ENCODE results near the gene CYP26A1. TPM values are rescaled to one million over a fixed set of nuclear protein-coding genes. Genes with fewer than 3 reads are reported as not detected.

Gene CYP26A1, protein sequence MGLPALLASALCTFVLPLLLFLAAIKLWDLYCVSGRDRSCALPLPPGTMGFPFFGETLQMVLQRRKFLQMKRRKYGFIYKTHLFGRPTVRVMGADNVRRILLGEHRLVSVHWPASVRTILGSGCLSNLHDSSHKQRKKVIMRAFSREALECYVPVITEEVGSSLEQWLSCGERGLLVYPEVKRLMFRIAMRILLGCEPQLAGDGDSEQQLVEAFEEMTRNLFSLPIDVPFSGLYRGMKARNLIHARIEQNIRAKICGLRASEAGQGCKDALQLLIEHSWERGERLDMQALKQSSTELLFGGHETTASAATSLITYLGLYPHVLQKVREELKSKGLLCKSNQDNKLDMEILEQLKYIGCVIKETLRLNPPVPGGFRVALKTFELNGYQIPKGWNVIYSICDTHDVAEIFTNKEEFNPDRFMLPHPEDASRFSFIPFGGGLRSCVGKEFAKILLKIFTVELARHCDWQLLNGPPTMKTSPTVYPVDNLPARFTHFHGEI
- 0.60 TPM in 1 of 2 replicates, not detected in the other for total RNA-seq

DNA sequence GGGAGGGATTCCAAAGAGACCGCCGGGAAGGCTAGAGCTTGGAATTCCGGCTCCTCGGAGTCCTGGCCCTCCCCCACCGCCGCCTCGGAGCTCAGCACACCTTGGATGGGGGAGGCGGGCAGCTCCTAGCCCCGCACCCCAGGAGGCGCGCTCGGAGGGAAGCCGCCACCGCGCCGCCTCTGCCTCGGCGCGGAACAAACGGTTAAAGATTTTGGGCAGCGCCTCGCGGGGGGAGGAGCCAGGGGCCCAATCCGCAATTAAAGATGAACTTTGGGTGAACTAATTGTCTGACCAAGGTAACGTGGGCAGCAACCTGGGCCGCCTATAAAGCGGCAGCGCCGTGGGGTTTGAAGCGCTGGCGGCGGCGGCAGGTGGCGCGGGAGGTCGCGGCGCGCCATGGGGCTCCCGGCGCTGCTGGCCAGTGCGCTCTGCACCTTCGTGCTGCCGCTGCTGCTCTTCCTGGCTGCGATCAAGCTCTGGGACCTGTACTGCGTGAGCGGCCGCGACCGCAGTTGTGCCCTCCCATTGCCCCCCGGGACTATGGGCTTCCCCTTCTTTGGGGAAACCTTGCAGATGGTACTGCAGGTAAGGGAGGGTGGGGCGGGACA lies at the start of gene CYP26A1:
CYP26A1 (plus strand) TSS at position 355 of the 608 bp plus-strand sequence; CDS start at position 397, 42 bp downstream.

DNA sequence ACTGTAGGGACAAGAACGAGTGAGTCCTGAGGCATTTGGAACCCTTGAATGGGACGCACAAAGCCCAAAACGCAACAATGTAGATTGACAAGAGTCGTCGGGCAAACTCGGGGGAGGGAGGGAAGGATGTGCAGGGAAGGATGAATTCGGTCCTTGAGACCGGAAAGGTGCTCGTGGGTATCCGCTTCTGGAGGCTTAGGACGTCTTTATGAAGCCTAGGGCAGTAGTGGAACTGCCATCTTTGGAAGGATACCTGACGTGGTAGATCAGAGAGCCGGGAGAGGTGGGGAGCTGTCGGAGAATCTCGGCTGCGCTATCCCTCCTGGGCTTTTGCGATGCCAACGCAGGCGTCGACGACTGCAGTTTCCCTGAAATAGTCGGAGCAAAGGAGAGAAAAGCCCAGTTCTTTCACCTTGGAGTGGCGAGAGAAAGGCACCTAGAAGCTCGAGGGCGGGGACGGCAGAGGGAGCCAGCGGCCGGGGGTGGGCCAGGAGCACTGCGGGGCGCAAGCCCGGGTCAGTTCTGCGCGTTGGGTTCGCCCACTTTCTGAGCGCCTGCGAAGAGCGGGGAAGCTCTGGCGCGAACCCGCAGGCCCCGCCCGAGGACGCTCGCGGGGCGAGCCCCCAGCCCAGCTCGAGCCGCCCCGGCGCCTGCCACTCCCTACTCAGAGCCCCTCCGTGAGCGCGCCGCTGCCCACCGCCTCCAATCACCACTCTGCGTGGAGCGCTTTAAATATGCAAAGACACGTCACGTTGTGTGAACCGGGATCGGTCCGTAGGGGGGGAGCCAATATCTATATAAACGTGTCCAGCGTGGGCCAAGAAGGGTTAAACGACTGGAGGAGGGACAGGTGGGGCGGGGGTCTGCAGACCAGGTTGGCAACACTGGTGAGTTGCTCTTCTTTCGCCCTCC lies 13.5 kb upstream of the CYP26A1 start, which contains the start of gene CYP26C1:
CYP26C1 (plus strand) TSS at position 824 of the 912 bp plus-strand sequence. CDS start 466 bp downstream, outside the sequence.

Other genes with a start within 250 kb of the CYP26A1 start
- 55.8 and 59.2 TPM in 2 replicates for gene EXOC6, start 225.4 kb upstream of the CYP26A1 start, total RNA-seq
- 0.30 and 2.5 TPM in 2 replicates for gene CYP26C1, start 13.1 kb upstream of the CYP26A1 start, total RNA-seq

All from mammary microvascular endothelial cell (primary cell).